HUES64 (cell line): ENCODE data around the gene H3-3A.
A peak's percentile ranks its signal among the peaks of the same experiment; 100 is the strongest.

ENCODE experiments used
- H3K27ac ChIP-seq: 2 replicates; pipeline ENCODE4 v1.7.0; 2013; ENCODE audit warnings: low read depth, low read length, inconsistent platforms
- H3K27me3 ChIP-seq: 2 replicates; pipeline ENCODE4 v1.6.1; 2013; ENCODE audit warnings: mild to moderate bottlenecking, low read length; ENCODE audit not compliant: insufficient read depth
- H3K36me3 ChIP-seq: 2 replicates; pipeline ENCODE4 v1.6.1; 2013; ENCODE audit warnings: mild to moderate bottlenecking, low read length; ENCODE audit not compliant: insufficient read depth
- H3K4me1 ChIP-seq: 2 replicates; pipeline ENCODE4 v1.6.1; 2013; ENCODE audit warnings: mild to moderate bottlenecking, low read length, moderate library complexity; ENCODE audit not compliant: insufficient read depth
- H3K4me3 ChIP-seq: 2 replicates; pipeline ENCODE4 v1.5.1; 2013; ENCODE audit warnings: mild to moderate bottlenecking, low read length, moderate library complexity
- H3K9ac ChIP-seq: 2 replicates; pipeline ENCODE4 v1.6.1; 2013; ENCODE audit warnings: mild to moderate bottlenecking, low read depth, low read length
- H3K9me3 ChIP-seq: 2 replicates; pipeline ENCODE4 v1.6.1; 2013; ENCODE audit warnings: low read depth, low read length; ENCODE audit not compliant: insufficient read depth
- WGBS: fragments of 150-250, 120-280 bp; methylation state at CpG from one replicate; pipeline ENCODE4 v1.1.7; 2013; ENCODE audit warnings: missing lambda C conversion rate; 5-methylcytosine and 5-hydroxymethylcytosine counted together

The H3-3A gene

GRCh38 chr1:226118357-226118756 is 55.8 kb downstream of the H3-3A start:
- Histone ChIP-seq H3K27me3 (peaks cover 18% of the 10 kb centered on the region), H3K9ac (no peak overlapping the region), H3K27ac (no peak overlapping the region), H3K4me3 (no peak overlapping the region), H3K9me3 (no peaks in the 10 kb centered on the region), H3K4me1 (peaks cover 16% of the 10 kb centered on the region), H3K36me3 (no peaks in the 10 kb centered on the region)
- 82% methylated on average over 4 of the region's 4 CpGs for WGBS

GRCh38 chr1:226119169-226119568 is 56.7 kb downstream of the H3-3A start:
- Histone ChIP-seq H3K27ac (no peak overlapping the region), H3K4me1 (peaks cover 16% of the 10 kb centered on the region), H3K27me3 (peaks cover 18% of the 10 kb centered on the region), H3K36me3 (no peaks in the 10 kb centered on the region), H3K4me3 (no peak overlapping the region), H3K9ac (no peak overlapping the region), H3K9me3 (no peaks in the 10 kb centered on the region)
- 91% methylated on average over 6 of the region's 6 CpGs for WGBS

- Histone ChIP-seq H3K9me3 (no peaks in the 10 kb centered on the region), H3K4me1 (peaks cover 16% of the 10 kb centered on the region), H3K4me3 (no peak overlapping the region), H3K27ac (no peak overlapping the region), H3K36me3 (no peaks in the 10 kb centered on the region), H3K9ac (no peak overlapping the region), H3K27me3 (peaks cover 18% of the 10 kb centered on the region)
- 91% methylated on average over 5 of the region's 5 CpGs for WGBS
Observed at GRCh38 chr1:226120398-226120797, 57.9 kb downstream of the H3-3A start.

- 11% methylated on average over 37 of the region's 37 CpGs for WGBS
- Histone ChIP-seq H3K27ac (peak overlapping the region; percentile 99; the same call in 1 of the 2 replicates), H3K9me3 (no peaks in the 10 kb centered on the region), H3K9ac (0 out of 2 replicates have a peak overlapping the region, but pooled peaks have one; percentile 5), H3K36me3 (no peaks in the 10 kb centered on the region), H3K27me3 (peaks cover 18% of the 10 kb centered on the region), H3K4me1 (peaks cover 16% of the 10 kb centered on the region), H3K4me3 (peak overlapping the region; percentile 80)
Observed at GRCh38 chr1:226121049-226121586, 58.6 kb downstream of the H3-3A start.
